GM23338 (cell line): ENCODE data around the gene ASTN1. TPM values are rescaled to one million over a fixed set of nuclear protein-coding genes. Genes with fewer than 3 reads are reported as not detected.

Source experiments
- ATAC-seq: fragments of 200-7000 bp; cut with Tn5 transposase; 3 replicates; pipeline ENCODE4 v1.9.1; 2020
- DNase-seq: peaks from one replicate; pipeline ENCODE4 v3.0.0-alpha.2; 2015; ENCODE audit warnings: low spot score
- H2AFZ ChIP-seq: fragments of 200-600 bp; sonication (generic); 2 replicates; pipeline ENCODE4 v1.8.0; 2016; ENCODE audit warnings: antibody characterized with exemption, mild to moderate bottlenecking, moderate library complexity
- H3F3A ChIP-seq: fragments of 200-600 bp; sonication (generic); replicated peaks from 2 replicates; pipeline ENCODE4 v1.8.0; 2017; ENCODE audit warnings: antibody characterized with exemption, mixed run types, low read depth
- H3K27ac ChIP-seq: fragments of 200-600 bp; sonication (generic); 2 replicates; pipeline ENCODE4 v1.6.1; 2016; ENCODE audit warnings: low read depth
- H3K27me3 ChIP-seq: fragments of 200-600 bp; sonication (generic); 2 replicates; pipeline ENCODE4 v1.8.0; 2016; ENCODE audit warnings: mild to moderate bottlenecking, mixed run types, moderate library complexity; ENCODE audit not compliant: insufficient read depth
- H3K36me3 ChIP-seq: fragments of 200-600 bp; sonication (generic); 2 replicates; pipeline ENCODE4 v1.8.0; 2016; ENCODE audit warnings: mild to moderate bottlenecking; ENCODE audit not compliant: insufficient read depth
- H3K4me1 ChIP-seq: fragments of 200-600 bp; sonication (generic); 2 replicates; pipeline ENCODE4 v1.8.0; 2016; ENCODE audit warnings: mild to moderate bottlenecking, moderate library complexity; ENCODE audit not compliant: insufficient read depth
- H3K4me2 ChIP-seq: fragments of 200-600 bp; sonication (generic); 2 replicates; pipeline ENCODE4 v1.7.1; 2017; ENCODE audit warnings: mixed run types
- H3K4me3 ChIP-seq: fragments of 200-600 bp; sonication (generic); 2 replicates; pipeline ENCODE4 v1.6.1; 2016; ENCODE audit warnings: mixed run types
- H3K79me2 ChIP-seq: fragments of 200-600 bp; sonication (generic); replicated peaks from 2 replicates; pipeline ENCODE4 v1.8.0; 2017; ENCODE audit warnings: mild to moderate bottlenecking; ENCODE audit not compliant: insufficient read depth
- H3K9me2 ChIP-seq: fragments of 200-600 bp; sonication (generic); 2 replicates; pipeline ENCODE4 v1.8.0; 2017; ENCODE audit not compliant: insufficient read depth
- H4K20me1 ChIP-seq: fragments of 200-600 bp; sonication (generic); replicated peaks from 2 replicates; pipeline ENCODE4 v1.8.0; 2017; ENCODE audit warnings: mild to moderate bottlenecking; ENCODE audit not compliant: insufficient read depth
- H3K27ac Mint-ChIP-seq: 2 replicates; pipeline ENCODE4 v1.8.0; 2020; ENCODE audit warnings: inconsistent platforms, mild to moderate bottlenecking, moderate library complexity, mixed read lengths
- H3K27me3 Mint-ChIP-seq: 3 replicates; pipeline ENCODE4 v1.8.0; 2022; ENCODE audit warnings: low read depth, mild to moderate bottlenecking, moderate library complexity, mixed read lengths, inconsistent platforms; ENCODE audit not compliant: insufficient read depth, poor library complexity
- H3K36me3 Mint-ChIP-seq: 3 replicates; pipeline ENCODE4 v1.8.0; 2021; ENCODE audit warnings: low read depth, mild to moderate bottlenecking, inconsistent platforms, moderate library complexity, mixed read lengths
- H3K4me1 Mint-ChIP-seq: 3 replicates; pipeline ENCODE4 v1.8.0; 2020; ENCODE audit warnings: mild to moderate bottlenecking, inconsistent platforms, mixed read lengths
- H3K4me3 Mint-ChIP-seq: 3 replicates; pipeline ENCODE4 v1.8.0; 2021; ENCODE audit warnings: moderate library complexity, mild to moderate bottlenecking, inconsistent platforms, mixed read lengths
- H3K9me3 Mint-ChIP-seq: 3 replicates; pipeline ENCODE4 v1.8.0; 2020; ENCODE audit warnings: moderate library complexity, mild to moderate bottlenecking, inconsistent platforms, mixed read lengths
- CREB1 ChIP-seq: fragments of 250-450 bp; sonication (Bioruptor Pico); IDR thresholded peaks from 2 replicates; pipeline ENCODE4 v1.5.0; 2020; ENCODE audit warnings: low read depth, mild to moderate bottlenecking, moderate library complexity
- ETS1 ChIP-seq: IDR thresholded peaks from 2 replicates; pipeline ENCODE4 v1.6.1; 2016; ENCODE audit warnings: antibody characterized with exemption
- EZH2phosphoT487 ChIP-seq: fragments of 200-600 bp; sonication (generic); IDR thresholded peaks from one replicate; pipeline ENCODE4 v1.8.1; 2018; ENCODE audit warnings: antibody characterized with exemption; ENCODE audit not compliant: unreplicated experiment
- JUNB ChIP-seq: IDR thresholded peaks from one replicate; pipeline ENCODE4 v1.6.1; 2016; ENCODE audit warnings: antibody characterized with exemption; ENCODE audit not compliant: unreplicated experiment
- NANOG ChIP-seq: IDR thresholded peaks from 2 replicates; pipeline ENCODE4 v1.6.1; 2016; ENCODE audit warnings: antibody characterized with exemption, borderline replicate concordance
- ZNF331 ChIP-seq: fragments of 250-450 bp; sonication (Bioruptor Pico); IDR thresholded peaks from 2 replicates; pipeline ENCODE4 v1.5.0; 2020; ENCODE audit warnings: low read depth, mild to moderate bottlenecking, moderate library complexity
- polyA plus RNA-seq: library from polyadenylated mRNA; unstranded; fragments of >200 nt; fragmentation: Nextera tagmentation; extraction: Ambion mirVana; gene quantifications from 2 replicates; pipeline ENCODE4 v1.2.1, GENCODE V29; 2016
- total RNA-seq: library from RNA; depleted of rRNA; stranded (reverse); fragments of >200 nt; shearing (Covaris generic); gene quantifications from 2 replicates; pipeline ENCODE4 v1.2.3, GENCODE V29; 2014
- TF ChIP-seq, protein P1 (sequence below), 2 experiments: fragments of 200-600 bp in 1 of 2; sonication (generic) in 1 of 2; conservative IDR thresholded peaks; 2 replicates each; pipeline versions ENCODE4 v1.5.1 to v1.6.1; 2016 to 2017; ENCODE audit warnings: antibody characterized with exemption in 2 of 2, low read depth in 2 of 2, mild to moderate bottlenecking in 2 of 2, moderate library complexity in 1 of 2

The ASTN1 gene
- total and polyA plus RNA-seq, 2 experiments from 2014 or later: 2.0 to 5.2 TPM

- TF ChIP-seq, protein P1, sequence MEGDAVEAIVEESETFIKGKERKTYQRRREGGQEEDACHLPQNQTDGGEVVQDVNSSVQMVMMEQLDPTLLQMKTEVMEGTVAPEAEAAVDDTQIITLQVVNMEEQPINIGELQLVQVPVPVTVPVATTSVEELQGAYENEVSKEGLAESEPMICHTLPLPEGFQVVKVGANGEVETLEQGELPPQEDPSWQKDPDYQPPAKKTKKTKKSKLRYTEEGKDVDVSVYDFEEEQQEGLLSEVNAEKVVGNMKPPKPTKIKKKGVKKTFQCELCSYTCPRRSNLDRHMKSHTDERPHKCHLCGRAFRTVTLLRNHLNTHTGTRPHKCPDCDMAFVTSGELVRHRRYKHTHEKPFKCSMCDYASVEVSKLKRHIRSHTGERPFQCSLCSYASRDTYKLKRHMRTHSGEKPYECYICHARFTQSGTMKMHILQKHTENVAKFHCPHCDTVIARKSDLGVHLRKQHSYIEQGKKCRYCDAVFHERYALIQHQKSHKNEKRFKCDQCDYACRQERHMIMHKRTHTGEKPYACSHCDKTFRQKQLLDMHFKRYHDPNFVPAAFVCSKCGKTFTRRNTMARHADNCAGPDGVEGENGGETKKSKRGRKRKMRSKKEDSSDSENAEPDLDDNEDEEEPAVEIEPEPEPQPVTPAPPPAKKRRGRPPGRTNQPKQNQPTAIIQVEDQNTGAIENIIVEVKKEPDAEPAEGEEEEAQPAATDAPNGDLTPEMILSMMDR (conservative IDR thresholded peaks at IDR 0.05; ENCODE audit: low read depth in 2 of 2): no peak
- TF ChIP-seq NANOG: no peak
- no peak for TF ChIP-seq JUNB
- no peak for TF ChIP-seq ETS1
- TF ChIP-seq ZNF331 (CRISPR knock-in tag): no peak
Measured at GRCh38 chr1:177135250-177135649, 29.3 kb downstream of the ASTN1 start (continued).

DNA sequence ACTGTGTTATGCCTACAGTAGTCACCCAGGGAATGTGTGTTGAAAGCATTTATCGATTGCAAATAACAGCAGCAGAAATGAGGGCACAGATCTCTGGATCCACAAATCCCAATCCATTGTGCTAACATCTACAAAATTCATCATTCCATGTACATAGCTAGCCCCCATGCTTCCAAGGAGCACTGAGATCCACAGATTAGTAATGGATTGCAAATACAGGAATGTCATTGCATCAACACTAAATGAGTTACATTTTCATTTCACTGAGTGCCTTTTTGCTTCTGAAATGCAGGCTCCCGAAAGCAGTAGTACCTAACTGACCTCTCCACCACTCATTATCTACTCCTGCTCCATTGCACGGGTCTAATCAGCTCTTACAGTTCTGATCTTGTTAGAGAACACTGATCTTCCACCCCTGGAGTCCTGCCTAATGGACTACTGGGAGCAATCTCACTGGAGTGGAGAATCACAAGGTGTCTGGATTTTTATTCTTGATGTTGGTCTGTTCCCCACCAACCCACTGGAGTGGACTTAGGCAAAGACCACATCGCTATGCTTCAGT lies 30.5 kb downstream of the ASTN1 start:
- no peaks in the 10 kb centered on the region for H3F3A ChIP-seq
- peaks cover 5% of the 10 kb centered on the region; the same call in 1 of the 2 replicates for H3K4me1 ChIP-seq
- Mint-ChIP-seq H3K4me1 (peaks cover 14% of the 10 kb centered on the region), H3K27ac (no peak overlapping the region), H3K9me3 (no peaks in the 10 kb centered on the region), H3K36me3 (no peaks in the 10 kb centered on the region), H3K27me3 (no peaks in the 10 kb centered on the region), H3K4me3 (no peak overlapping the region)
- no peak overlapping the region for H3K27ac ChIP-seq
- H3K4me2 ChIP-seq: no peak overlapping the region
- no peaks in the 10 kb centered on the region for H4K20me1 ChIP-seq
- H3K79me2 ChIP-seq: no peaks in the 10 kb centered on the region
- TF ChIP-seq, protein P1 (conservative IDR thresholded peaks at IDR 0.05; ENCODE audit: low read depth in 2 of 2): no peak
- TF ChIP-seq CREB1 (no peak), ETS1 (no peak), EZH2phosphoT487 (no peak)
- no peak overlapping the region for H3K4me3 ChIP-seq
- no peaks in the 10 kb centered on the region for H3K36me3 ChIP-seq
- ATAC-seq (no peak), DNase-seq (no peak)
- no peaks in the 10 kb centered on the region for H3K27me3 ChIP-seq
- H2AFZ ChIP-seq: no peak overlapping the region
- no peaks in the 10 kb centered on the region for H3K9me2 ChIP-seq
